Jurkat, Clone E6-1 (cell line): Measurements from ENCODE around the gene FIZ1. TPM values are rescaled to one million over a fixed set of nuclear protein-coding genes. Genes with fewer than 3 reads are reported as not detected.

Experiments used
- DNase-seq: peaks from one replicate; pipeline ENCODE4 v3.0.0-alpha.2; 2011; ENCODE audit warnings: low read depth, low spot score
- H3K4me3 ChIP-seq: 2 replicates; pipeline ENCODE4 v1.5.1; 2011; ENCODE audit warnings: mild to moderate bottlenecking, low read length, control low read depth, moderate library complexity
- polyA plus RNA-seq: library from polyadenylated mRNA; unstranded; fragments of >200 nt; gene quantifications from one replicate; pipeline ENCODE4 v1.2.1, GENCODE V29; 2012; ENCODE audit warnings: missing spikeins; ENCODE audit not compliant: insufficient read length, insufficient read depth

The FIZ1 gene, protein sequence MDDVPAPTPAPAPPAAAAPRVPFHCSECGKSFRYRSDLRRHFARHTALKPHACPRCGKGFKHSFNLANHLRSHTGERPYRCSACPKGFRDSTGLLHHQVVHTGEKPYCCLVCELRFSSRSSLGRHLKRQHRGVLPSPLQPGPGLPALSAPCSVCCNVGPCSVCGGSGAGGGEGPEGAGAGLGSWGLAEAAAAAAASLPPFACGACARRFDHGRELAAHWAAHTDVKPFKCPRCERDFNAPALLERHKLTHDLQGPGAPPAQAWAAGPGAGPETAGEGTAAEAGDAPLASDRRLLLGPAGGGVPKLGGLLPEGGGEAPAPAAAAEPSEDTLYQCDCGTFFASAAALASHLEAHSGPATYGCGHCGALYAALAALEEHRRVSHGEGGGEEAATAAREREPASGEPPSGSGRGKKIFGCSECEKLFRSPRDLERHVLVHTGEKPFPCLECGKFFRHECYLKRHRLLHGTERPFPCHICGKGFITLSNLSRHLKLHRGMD
- 21.4 TPM for polyA plus RNA-seq

DNA sequence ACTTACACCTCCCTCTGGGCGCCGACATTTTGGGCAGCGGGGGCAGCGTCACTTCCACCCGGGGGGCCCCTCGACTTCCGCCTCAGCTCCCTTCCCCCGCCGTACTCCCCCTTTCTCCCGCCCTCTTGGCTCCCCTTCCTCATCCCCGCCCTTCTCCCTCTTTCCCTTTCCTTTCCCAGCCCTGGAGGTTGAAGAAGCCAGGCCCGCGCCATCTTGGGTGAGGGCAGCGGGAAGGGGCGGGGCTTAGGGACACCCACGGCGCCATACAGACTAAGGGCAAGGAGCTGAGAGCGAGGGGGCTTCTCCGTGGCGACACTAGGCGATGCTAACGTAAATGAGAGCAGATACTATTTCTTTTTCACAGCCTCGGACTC lies at the start of gene FIZ1:
FIZ1 (minus strand) TSS at position 50 of the 374 bp plus-strand sequence. CDS start 1,652 bp downstream, outside the sequence.
- peak within 1 kb of the TSS; percentile 84 for H3K4me3 ChIP-seq
- peak; percentile 99 for DNase-seq

DNA sequence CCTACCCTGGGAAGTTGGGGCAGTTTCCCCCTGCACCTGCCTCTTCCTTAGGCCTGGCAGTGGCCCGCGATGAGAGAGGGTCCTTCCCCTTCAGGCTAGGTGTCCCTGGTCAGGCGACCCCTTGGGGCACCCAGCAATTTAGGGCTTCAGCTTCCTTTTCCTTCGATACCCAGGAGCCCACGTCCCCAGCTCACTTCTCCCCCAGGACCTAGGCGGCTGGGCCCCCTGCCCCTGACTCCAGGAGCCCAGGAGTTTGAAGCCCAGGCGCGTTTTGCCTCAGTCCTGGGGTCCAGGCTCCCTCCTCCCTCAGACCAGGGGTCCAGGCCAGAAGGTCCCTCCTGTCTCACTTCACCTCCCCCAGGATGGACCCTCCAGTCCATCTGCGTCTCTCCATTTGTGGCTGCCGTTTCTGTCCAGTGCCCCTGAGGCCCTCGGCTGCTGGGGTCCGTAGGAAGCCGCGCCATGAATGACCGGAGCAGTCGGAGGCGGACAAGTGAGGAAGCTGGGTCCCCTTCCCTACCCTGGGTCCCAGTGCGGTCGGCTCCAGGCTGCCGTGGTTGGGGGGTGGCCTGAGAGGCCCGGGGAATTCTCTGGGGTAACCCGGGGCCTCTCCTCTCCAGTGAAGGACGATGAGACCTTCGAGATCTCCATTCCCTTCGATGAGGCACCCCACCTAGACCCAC lies 49.4 kb upstream of the FIZ1 start:
- DNase-seq = no peak
- H3K4me3 ChIP-seq = peak overlapping the region; percentile 68

DNA sequence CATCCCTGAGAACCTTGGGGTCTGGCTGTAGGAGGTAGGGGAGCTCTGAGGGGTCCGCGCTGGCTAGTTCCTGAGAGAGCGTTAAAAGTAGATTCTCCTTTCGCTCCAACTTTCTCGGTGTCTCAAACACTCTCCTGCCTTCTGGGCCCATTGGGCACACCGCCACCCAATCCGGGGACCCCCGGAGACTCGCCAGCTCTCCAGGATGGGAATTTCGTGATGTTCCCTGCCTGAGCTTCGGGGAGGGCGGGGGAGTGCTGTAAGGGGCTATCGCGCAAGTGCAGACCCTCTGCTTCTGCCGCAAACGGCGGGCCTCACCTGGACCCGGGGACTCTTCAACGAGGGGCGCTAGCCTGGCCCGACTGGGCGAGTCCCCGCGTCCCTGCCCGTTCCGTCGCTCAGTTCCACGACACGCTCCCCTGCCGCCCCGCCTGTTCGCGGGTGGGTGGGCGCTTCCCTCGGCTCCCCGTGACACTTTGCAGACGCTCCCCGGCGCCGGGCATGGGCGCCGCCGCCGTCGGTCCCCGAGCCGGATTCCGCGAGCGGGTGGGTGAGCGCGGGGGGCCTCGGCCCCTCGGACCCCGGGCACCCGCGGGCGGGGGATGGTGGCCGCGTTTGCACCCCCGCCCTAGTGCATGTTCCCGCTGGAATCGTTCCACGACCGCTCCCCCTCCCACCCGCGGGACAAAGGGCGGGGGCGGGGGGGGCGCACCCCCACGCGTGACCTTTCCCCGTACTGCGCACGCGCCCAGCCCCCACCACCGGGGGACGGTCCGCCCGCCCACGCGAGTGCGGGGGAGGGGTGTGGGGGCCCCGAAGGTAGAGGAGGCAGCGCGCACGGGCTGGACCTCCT lies 48.6 kb upstream of the FIZ1 start, which contains the start of gene CCDC106:
CCDC106 (plus strand) TSS at position 481 of the 853 bp plus-strand sequence. CDS start 835 bp downstream, outside the sequence.
- DNase-seq = peak; percentile 57
- H3K4me3 ChIP-seq = peak within 1 kb of the TSS; percentile 68

DNA sequence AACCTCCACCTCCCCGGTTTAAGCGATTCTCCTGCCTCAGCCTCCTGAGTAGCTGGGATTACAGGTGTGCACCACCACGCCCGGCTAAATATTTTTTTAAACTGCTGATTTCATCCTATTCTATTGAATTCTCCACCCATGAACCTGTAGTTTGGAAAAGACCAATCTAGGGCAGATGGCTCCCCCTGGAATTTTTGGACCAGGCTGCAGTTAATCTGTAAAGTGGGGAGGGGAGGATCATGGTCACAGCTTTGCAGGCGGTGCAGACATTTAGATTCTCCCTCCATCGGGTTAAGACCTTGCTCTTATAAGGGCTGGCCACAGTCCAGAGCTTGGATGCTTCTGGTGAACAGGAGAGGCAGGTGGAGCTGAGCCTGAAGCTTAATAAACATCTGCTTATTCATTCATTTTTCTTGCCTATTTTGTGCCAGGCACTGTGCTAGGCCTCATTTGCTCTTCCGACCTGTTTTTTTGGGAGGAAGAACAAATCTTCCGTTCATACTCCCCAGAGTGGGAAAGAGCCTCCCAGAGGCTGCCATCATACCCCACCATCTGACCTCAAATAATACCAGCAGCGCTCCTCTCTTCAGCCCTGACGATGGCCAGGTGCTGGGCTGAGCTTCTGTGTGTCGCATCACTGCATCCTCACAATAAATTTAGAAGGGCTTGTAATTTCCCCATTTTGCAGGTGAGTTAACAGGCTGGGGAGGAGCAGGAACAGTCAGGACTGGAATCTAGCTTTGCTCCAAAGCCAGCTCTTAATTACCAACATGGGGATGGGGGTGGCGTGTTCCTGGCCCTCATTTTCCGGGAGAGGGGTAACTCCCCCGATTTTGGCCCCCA lies 47.8 kb upstream of the FIZ1 start:
- H3K4me3 ChIP-seq = peak overlapping the region; percentile 68
- no peak for DNase-seq

DNA sequence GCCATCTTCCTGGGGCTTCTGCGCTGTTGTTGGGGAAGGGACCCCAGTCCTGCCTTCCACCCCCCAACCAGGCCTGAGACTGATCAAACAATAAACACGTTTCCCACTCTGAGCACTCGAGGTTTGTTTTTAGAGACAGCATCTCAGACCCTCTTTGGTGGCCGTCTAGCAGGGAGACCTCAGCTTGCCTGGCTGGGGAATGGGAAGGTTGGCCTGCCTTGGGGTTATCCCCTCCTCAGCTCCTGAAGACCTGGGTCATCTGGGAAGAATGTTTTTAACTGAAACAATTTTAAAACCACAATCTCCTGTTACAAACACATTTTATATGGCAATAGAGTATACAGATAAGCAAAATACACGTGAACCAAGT lies 46.2 kb upstream of the FIZ1 start:
- H3K4me3 ChIP-seq = no peak overlapping the region
- no peak for DNase-seq

DNA sequence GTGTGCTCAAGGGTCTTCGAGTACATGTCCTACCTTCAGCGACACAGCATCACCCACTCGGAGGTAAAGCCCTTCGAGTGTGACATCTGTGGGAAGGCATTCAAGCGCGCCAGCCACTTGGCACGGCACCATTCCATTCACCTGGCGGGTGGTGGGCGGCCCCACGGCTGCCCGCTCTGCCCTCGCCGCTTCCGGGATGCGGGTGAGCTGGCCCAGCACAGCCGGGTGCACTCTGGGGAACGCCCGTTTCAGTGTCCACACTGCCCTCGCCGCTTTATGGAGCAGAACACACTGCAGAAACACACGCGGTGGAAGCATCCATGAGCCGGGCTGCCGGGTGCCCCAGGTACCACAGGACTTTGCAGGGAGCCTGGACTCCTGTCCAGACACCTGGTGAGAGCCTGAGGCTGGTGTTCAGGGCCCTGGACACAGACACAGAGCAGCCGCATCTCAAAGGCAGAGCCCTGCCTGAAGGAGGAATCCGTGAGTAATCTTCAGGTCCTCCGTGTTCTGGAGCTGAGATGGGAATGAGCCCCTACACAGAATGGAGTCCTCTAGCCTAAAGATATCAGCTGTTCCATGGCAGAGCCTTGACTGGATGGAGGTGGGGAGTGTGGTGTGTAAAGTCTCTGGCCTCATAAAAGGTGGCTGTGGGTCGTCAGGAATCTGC lies 45.7 kb upstream of the FIZ1 start:
- peak overlapping the region; percentile 92 for H3K4me3 ChIP-seq
- no peak for DNase-seq

DNA sequence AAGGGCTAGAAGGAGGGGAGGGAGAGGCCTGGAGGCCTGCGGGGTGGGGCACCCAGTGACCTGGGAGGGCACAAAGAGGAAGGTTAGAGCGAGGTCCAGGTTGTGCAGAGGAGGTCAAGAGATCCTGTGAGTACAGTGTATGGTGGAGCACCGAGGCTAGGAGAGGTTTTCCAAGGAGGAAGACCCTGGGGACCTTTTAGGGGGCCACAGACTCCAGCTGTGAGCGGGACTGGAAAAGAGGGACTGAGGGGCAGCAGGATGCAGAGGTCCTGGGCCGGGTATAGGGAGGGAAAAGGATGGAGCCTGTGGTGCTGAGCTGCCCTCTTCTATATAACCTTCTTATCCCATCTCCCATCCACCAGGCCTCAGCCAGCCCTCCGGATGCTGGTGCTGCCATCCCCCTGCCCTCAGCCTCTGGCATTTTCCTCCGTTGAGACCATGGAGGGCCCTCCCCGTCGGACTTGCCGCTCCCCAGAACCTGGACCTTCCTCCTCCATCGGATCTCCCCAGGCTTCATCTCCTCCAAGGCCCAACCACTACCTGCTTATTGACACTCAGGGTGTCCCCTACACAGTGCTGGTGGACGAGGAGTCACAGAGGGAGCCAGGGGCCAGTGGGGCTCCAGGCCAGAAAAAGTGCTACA lies 45.0 kb upstream of the FIZ1 start:
- DNase-seq = no peak
- peak overlapping the region; percentile 92 for H3K4me3 ChIP-seq

DNA sequence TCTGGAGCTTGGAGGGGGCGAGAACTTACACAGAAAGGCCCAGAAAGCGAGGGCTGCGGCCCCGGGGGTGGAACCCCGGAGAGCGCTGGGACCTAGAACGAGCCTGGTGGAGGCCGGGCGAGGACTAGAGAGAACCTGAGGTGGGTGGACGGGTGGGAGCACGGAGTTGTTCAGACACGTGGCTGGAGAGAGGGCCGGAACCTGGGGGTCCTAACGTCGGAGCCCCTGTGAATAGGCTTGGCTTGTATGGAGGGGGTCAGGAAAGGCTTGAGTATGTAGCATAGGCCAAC lies 44.5 kb upstream of the FIZ1 start:
- H3K4me3 ChIP-seq = peak overlapping the region; percentile 92
- no peak for DNase-seq

DNA sequence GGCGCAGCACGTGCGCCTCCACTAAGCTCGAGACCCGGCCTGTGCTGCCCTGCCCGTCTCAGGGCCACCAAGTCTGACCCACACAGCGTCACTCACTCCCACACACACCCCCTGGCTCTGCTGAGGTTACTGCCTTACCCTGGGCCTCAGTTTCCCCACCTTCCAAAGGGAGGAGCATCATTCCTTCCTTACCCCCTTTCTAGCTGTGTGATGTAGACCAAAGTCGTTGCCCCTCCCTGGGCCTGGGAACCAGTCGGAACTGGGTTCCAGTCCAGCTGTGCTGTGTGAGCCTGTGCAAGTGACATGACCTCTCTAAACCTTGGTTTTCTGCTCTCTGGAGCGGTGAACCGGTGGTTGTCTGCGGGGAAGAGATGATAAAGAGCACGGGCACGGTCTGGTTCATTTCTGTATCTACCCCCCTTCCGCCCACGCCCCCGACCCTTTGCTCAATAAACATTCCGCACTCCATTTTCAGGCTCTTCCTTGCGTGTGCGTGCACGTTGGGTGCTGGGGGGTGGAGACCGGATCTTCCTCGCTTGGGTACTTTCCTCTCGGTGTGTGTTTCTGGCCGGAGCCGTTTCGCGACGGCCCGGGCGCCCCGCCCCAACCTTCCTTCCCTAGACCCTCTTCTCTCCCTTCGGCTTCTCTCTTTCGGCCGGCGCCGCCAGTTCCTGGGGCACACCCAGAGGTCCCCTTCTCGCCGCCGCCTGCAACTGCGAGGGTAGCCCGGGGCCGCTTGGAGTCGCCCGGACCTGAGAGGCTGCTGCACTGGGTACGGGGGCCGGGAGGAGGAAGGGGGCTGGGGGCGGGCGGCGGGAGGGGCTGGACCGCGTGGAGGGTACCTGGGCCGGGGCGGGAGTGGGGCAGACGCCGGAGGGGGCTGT lies 43.9 kb upstream of the FIZ1 start, which contains the start of gene ZNF581:
ZNF581 (plus strand) TSS at position 647 of the 884 bp plus-strand sequence. CDS start 923 bp downstream, outside the sequence.
- peak; percentile 83 for DNase-seq
- peak within 1 kb of the TSS; percentile 92 for H3K4me3 ChIP-seq

DNA sequence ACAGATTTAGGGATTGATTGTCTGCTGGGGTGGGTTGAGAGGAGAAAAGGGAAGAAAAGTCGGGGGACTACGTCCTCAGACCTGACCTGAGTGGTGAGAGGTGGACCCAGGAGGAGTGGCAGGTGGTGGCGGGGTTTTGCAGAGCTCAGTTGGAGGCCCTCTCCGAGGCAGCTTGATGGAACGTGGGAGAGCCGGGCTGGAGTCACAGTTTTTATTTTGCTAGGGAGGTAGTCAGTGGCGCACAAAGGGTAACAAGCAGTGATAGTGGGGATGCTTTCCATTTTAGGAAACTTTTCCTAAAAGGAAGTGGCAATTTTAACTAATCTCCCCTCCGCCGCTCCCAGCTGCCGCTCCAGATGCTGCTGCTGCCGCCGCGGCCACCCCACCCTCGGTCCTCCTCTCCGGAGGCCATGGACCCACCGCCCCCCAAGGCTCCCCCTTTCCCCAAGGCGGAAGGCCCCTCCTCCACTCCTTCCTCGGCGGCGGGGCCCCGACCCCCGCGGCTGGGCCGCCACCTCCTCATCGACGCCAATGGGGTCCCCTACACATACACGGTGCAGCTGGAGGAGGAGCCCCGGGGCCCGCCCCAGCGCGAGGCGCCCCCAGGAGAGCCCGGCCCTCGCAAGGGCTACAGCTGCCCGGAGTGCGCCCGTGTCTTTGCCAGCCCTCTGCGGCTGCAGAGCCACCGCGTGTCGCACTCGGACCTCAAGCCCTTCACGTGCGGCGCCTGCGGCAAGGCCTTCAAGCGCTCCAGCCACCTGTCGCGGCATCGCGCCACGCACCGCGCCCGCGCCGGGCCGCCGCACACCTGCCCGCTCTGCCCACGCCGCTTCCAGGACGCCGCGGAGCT lies 43.1 kb upstream of the FIZ1 start:
- DNase-seq = no peak
- peak overlapping the region; percentile 92 for H3K4me3 ChIP-seq

DNA sequence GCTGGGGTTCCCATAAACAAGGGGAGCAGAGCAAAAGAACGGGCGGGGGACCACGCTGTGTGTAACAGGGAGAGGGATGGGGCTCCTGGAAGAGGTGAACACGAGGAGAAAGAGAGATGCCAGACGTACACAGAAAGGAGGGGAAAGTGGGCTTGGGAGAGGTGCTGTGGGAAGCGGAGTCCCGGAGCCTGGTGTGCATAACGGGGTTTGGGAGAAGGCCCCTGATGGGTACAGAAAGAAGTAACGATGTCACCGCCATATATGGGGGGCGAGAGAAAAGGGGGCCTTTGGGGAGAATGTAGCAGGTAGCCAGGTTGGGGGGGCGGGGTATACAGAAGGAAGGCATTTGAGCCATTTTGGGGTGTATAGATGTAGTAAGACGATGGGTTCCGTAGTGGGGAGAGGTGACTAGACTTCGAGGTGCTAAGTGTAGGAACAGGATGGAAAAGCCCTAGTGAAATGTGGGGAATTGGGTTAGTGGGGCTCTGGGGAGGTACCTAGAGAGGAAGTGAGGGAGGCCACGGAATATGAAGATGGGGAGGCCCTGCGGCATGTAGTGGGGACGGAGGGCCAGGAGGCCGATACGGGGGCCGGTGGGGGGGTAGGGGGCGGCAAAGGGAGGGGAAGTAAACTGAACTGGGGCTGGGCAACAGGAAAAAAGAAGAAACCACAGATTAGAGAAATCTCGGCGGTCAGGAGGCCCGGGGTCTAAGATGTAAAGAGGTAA lies 42.3 kb upstream of the FIZ1 start:
- DNase-seq = no peak
- peak overlapping the region; percentile 92 for H3K4me3 ChIP-seq

DNA sequence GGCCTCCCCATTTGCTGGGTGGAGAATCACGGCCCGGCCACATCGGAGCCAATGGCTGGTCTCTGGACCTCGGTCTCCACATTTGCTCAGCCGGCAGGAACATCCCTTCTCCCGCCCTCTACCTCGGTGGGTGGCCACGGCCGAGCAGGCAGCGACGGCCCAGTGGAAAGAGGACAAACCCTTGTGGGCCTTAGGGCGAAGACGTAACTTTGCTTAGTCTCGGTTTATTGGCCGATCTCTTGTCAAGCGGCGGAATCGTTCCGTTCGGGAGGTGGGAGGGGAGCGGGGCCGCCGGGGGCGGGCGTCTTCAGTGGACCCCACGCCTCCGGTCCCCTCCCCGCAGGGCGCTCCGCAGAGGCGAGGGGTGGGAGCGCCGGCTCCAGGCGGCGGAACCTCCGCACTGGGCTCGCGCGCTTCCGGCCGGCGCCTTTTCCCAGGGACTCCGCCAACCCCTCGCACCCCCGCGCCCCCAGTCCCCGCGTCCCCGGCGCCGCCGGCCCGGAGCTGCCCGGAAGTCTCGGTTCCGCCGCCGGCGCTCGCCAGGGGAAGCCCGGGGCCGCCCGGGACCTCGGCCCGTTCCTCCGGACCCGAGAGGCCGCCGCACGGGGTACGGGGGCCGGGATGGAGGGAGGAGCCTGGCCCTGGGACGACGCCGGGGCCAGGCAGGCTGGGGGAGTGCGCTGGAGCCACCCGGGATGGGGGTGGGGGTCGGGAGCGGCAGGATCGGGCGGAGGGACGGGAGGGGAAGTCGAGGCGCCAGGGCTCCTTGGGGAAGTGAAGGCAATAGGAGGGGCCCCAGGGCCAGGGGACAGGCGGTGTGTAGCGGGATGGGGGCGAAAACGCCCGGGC lies 41.5 kb upstream of the FIZ1 start, which contains the start of gene ZNF580:
ZNF580 (plus strand) TSS at position 426 of the 849 bp plus-strand sequence. CDS start 1,507 bp downstream, outside the sequence.
- DNase-seq = no peak

DNA sequence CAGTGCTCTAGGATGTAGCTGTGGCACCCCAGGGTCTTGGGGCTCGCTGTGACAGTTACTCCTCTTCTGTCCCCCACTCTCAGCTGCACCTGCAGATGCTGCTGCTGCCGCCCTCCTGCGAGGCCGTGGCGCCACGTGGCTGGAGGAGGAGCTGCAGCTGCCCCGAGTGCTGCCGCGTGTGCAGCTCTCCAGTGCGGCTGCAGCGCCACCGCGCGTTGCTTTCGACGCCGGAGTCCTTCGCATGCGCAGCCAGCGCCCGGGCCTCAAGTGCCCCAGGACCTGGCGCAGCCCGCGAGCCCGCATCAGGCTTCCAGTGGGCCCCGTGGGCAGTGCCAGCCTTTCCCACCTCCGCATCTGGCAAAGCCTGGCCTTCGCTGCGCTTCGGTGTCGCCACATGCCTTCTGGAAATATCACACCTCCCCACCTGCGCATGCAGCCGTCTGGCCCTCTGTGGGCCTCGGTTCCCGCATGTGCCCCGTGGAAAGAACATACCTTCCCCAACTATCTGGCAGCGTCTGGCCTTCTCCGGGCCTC lies 40.8 kb upstream of the FIZ1 start:
- no peak overlapping the region; the same call in 1 of the 2 replicates for H3K4me3 ChIP-seq
- DNase-seq = peak; percentile 69

More for the DNA sequence above, 41.5 kb upstream of the FIZ1 start, which contains the start of gene ZNF580:
- peak within 1 kb of the TSS; percentile 92 for H3K4me3 ChIP-seq

DNA sequence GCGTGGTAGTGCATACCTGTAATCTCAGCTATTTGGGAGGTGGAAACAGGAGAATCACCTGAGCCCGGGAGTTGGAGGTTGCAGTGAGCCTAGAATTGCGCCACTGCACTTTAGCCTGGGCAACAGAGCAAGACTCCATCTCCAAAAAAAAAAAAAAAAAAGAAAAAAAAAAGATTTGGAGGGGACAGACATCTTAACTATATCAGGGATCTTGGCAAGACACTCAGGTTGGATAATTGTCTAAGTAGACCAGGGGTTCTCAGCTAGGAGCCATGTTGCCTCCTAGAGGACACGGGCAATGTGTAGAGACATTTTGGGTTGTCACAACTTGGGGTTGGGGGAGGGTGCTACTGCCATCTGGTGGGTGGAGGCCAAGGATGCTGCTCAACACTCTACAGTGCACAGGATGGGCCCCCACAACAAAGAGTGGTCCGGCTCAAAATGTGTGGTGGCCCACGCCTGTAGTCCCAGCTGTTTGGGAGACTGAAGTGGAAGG lies 39.6 kb upstream of the FIZ1 start:
- DNase-seq = peak; percentile 79
- H3K4me3 ChIP-seq = no peak overlapping the region
